Right lobe of liver (tissue), 6 donors: ENCODE measurements around the gene TMCC2. TPM values are rescaled to one million over a fixed set of nuclear protein-coding genes. Genes with fewer than 3 reads are reported as not detected.

Experiments
- ATAC-seq, 4 donors: fragments of 200-7000 bp; cut with Tn5 transposase; one replicate each; pipeline ENCODE4 v1.9.1; 2020; ENCODE audit warnings: mild to moderate bottlenecking in 4 of 4, moderate library complexity in 4 of 4
- DNase-seq, 3 donors: peaks; one replicate each; pipeline ENCODE4 v3.0.0-alpha.2; 2020
- H3K27ac ChIP-seq, 3 donors: fragments of 200-600 bp; one replicate each; pipeline ENCODE4 v1.8.0; 2022
- H3K27me3 ChIP-seq, 2 donors: fragments of 200-600 bp; one replicate each; pipeline ENCODE4 v1.8.0; 2022
- H3K36me3 ChIP-seq, 4 donors: fragments of 200-600 bp; sonication (generic) in 1 of 4; one replicate each; pipeline versions ENCODE4 v1.5.1 to v1.8.0; 2017 to 2022; ENCODE audit warnings: control low read depth in 1 of 4
- H3K4me1 ChIP-seq, 4 donors: fragments of 200-600 bp; sonication (generic) in 1 of 4; one replicate each; pipeline versions ENCODE4 v1.5.1 to v1.8.0; 2017 to 2022; ENCODE audit warnings: control low read depth in 1 of 4
- H3K4me3 ChIP-seq, 3 donors: fragments of 200-600 bp; one replicate each; pipeline ENCODE4 v1.8.0; 2022
- H3K9me3 ChIP-seq, 4 donors: fragments of 200-600 bp; sonication (generic) in 1 of 4; one replicate each; pipeline versions ENCODE4 v1.5.1 to v1.8.0; 2017 to 2022; ENCODE audit warnings: control low read depth in 1 of 4
- POLR2A ChIP-seq: fragments of 450-650 bp; IDR thresholded peaks from one replicate; pipeline ENCODE4 v1.6.1; 2017; ENCODE audit warnings: antibody characterized with exemption, mild to moderate bottlenecking
- WGBS: methylation state at CpG from one replicate; pipeline ENCODE4 v1.1.6; 2018; ENCODE audit warnings: low coverage, low lambda C conversion rate; ENCODE audit not compliant: insufficient coverage; ENCODE audit errors: missing lambda C conversion rate; 5-methylcytosine and 5-hydroxymethylcytosine counted together
- intact Hi-C, 2 donors: fragments of 100-400 bp; cut with DNase I; formaldehyde crosslinking; loops; one replicate each; pipeline versions ENCODE4 v1.11.2 to v1.14.1; 2022
- total RNA-seq, 6 experiments: library from RNA; depleted of rRNA in 2 of 6; stranded (reverse); fragments of >200 nt in 2 of 6; fragmentation: NEBNext Ultra II Directional in 3 of 6; extraction: Animal tissue kit (Norgen Biotek cat#: 25700) in 3 of 6; gene quantifications; one replicate each; pipeline versions ENCODE4 v1.1.0 to v1.2.4, GENCODE V29; 2016 to 2023
- TF ChIP-seq, protein P1 (sequence below), 4 donors: fragments of 200-600 bp in 3 of 4; fragments of 450-650 bp in 1 of 4; IDR thresholded peaks; one replicate each; pipeline versions ENCODE4 v1.5.1 to v1.8.0; 2016 to 2022; ENCODE audit warnings: antibody characterized with exemption in 4 of 4, mild to moderate bottlenecking in 2 of 4
- donor health status: DM: no; HTN: yes; CAD: no.
- donor health status: DM: no; HTN: no; CAD: no.
- donor health status: DM: no; HTN: no; CAD: no.
- donor health status: DM: no; HTN: yes; CAD: no.
- donor health status: DM: no; HTN: yes; CAD: no.

Gene TMCC2
- total RNA-seq, 6 experiments from 2014 or later: 0.14 to 5.9 (median 0.30) TPM

DNA sequence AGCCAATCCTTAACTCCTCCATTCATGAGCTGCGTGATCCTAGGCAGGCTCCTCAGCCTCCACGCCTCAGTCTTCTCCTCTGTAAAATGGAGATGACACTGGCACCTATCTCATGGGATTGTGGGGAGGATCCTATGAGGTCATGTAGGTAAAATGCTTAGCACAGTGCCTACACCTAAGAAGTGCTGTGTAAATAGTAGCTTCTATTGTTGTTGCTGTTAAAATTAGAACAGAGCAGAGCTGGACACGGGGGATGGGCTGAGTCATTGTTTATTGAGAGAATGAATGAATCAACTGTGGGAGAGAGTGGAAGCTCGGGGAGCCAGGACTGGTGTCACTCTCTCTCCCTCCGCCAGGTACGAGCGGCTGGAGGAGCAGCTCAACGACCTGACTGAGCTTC, 43.0 kb downstream of the TMCC2 start:
- WGBS: 65% methylated on average over 4 of the region's 8 CpGs
- peaks cover 0 to 3% (median 0%) of the 10 kb centered on the region in 4 donors for H3K4me1 ChIP-seq
- no peak for TF ChIP-seq POLR2A
- TF ChIP-seq, protein P1, sequence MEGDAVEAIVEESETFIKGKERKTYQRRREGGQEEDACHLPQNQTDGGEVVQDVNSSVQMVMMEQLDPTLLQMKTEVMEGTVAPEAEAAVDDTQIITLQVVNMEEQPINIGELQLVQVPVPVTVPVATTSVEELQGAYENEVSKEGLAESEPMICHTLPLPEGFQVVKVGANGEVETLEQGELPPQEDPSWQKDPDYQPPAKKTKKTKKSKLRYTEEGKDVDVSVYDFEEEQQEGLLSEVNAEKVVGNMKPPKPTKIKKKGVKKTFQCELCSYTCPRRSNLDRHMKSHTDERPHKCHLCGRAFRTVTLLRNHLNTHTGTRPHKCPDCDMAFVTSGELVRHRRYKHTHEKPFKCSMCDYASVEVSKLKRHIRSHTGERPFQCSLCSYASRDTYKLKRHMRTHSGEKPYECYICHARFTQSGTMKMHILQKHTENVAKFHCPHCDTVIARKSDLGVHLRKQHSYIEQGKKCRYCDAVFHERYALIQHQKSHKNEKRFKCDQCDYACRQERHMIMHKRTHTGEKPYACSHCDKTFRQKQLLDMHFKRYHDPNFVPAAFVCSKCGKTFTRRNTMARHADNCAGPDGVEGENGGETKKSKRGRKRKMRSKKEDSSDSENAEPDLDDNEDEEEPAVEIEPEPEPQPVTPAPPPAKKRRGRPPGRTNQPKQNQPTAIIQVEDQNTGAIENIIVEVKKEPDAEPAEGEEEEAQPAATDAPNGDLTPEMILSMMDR (IDR thresholded peaks at IDR 0.05): no peak
- no peaks in the 10 kb centered on the region for H3K27me3 ChIP-seq
- no peak overlapping the region for H3K27ac ChIP-seq
- intact Hi-C loops: loop anchor here in 1 of 2 donors (5.0 kb wide), 1 partner anchor 57 kb away; no protein-coding TSS in a partner anchor
- no peak overlapping the region for H3K4me3 ChIP-seq
- ATAC-seq (no peak), DNase-seq (no peak)
- H3K36me3 ChIP-seq: no peaks in the 10 kb centered on the region
- no peaks in the 10 kb centered on the region for H3K9me3 ChIP-seq

DNA sequence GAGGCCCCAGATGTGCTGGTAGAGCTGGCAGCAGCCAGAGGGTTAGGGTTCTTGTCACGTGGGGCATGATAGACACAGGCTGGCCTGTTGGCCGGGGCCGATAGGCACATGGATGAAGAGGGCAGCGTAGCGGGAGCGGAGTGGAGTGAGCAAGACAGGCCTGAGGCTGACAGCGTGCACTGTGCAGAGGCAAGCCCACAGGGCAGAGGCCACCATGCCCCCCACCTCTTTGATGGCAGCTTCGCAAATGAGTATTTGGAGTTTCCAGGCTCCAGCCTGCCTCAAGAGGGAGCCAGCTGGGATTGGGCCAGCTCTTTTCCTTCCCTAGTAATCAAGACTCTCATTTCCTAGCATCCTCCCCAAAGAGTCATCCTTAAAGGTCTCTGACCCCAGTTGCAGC, 43.5 kb downstream of the TMCC2 start:
- DNase-seq (no peak), ATAC-seq (peak in 3 of 4 donors; percentile 12 to 22 (median 13))
- H3K4me1 ChIP-seq: peaks cover 0 to 3% (median 0%) of the 10 kb centered on the region in 4 donors
- no peaks in the 10 kb centered on the region for H3K36me3 ChIP-seq
- H3K27ac ChIP-seq: no peak overlapping the region
- 77% methylated on average over 5 of the region's 8 CpGs for WGBS
- intact Hi-C loops: loop anchor here in 1 of 2 donors (5.0 kb wide), 1 partner anchor 56 kb away; no protein-coding TSS in a partner anchor
- H3K27me3 ChIP-seq: no peaks in the 10 kb centered on the region
- H3K9me3 ChIP-seq: no peaks in the 10 kb centered on the region
- H3K4me3 ChIP-seq: no peak overlapping the region
- TF ChIP-seq, protein P1 (IDR thresholded peaks at IDR 0.05): peak in 2 of 4 donors; percentile 13
- no peak for TF ChIP-seq POLR2A

DNA sequence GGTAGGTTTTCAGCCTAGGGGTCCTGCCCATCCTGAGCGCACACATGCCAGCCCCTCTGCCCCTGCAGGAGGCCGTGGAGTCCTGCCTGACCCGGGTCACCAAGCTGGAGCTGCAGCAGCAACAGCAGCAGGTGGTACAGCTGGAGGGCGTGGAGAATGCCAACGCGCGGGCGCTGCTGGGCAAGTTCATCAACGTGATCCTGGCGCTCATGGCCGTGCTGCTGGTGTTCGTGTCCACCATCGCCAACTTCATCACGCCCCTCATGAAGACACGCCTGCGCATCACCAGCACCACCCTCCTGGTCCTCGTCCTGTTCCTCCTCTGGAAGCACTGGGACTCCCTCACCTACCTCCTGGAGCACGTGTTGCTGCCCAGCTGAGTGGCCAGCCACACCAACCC, 44.0 kb downstream of the TMCC2 start:
- Histone ChIP-seq H3K9me3 (no peaks in the 10 kb centered on the region), H3K36me3 (no peaks in the 10 kb centered on the region), H3K4me1 (peaks cover 0 to 3% (median 0%) of the 10 kb centered on the region in 4 donors), H3K27ac (no peak overlapping the region), H3K4me3 (no peak overlapping the region), H3K27me3 (no peaks in the 10 kb centered on the region)
- DNase-seq: no peak
- ATAC-seq: no peak
- WGBS: 67% methylated on average over 1 of the region's 18 CpGs
- no peak for TF ChIP-seq POLR2A
- TF ChIP-seq, protein P1 (IDR thresholded peaks at IDR 0.05): no peak
- intact Hi-C loops: loop anchor here (2.0 to 5.0 kb wide), 2 partner anchors 55 to 56 kb away; no protein-coding TSS in a partner anchor

DNA sequence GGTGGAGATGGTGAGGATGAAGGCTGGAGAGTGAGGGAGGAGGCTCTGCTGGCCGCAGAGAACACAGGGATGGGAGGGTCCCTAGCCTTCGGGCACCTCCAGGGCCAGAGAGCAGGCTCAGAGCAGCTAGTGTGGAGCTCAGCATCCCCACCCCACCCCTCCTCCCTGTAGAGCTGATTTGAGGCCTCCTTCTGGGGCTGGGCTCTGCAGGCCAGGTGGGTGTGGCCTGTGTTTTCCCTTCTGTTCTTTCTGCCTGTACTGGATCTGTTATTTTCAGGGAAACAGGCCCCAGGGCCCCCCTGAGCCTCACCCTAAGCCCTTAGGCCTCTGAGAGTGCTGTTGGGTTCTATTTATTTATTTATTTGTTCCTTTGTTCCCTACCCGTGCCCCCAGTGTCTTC, 44.8 kb downstream of the TMCC2 start:
- DNase-seq (no peak), ATAC-seq (no peak)
- H3K36me3 ChIP-seq: no peaks in the 10 kb centered on the region
- H3K4me1 ChIP-seq: no peaks in the 10 kb centered on the region
- intact Hi-C loops: loop anchor here (2.0 to 5.0 kb wide), 2 partner anchors 54 to 55 kb away; no protein-coding TSS in a partner anchor
- H3K27me3 ChIP-seq: no peaks in the 10 kb centered on the region
- H3K9me3 ChIP-seq: no peaks in the 10 kb centered on the region
- TF ChIP-seq POLR2A: no peak
- TF ChIP-seq, protein P1 (IDR thresholded peaks at IDR 0.05): no peak
- 100% methylated on average over 1 of the region's 3 CpGs for whole genome bisulfite sequencing
- no peak overlapping the region for H3K4me3 ChIP-seq
- no peak overlapping the region for H3K27ac ChIP-seq
